ENCODE measurements around the gene LRRC75A. TPM values are rescaled to one million over a fixed set of nuclear protein-coding genes. Genes with fewer than 3 reads are reported as not detected.

LRRC75A gene
- total and polyA plus RNA-seq, 2 of the 8 experiments (the other 6 are each of a cell fraction or from before 2014, with no cell fraction given): 9.7 to 9.9 TPM

DNA sequence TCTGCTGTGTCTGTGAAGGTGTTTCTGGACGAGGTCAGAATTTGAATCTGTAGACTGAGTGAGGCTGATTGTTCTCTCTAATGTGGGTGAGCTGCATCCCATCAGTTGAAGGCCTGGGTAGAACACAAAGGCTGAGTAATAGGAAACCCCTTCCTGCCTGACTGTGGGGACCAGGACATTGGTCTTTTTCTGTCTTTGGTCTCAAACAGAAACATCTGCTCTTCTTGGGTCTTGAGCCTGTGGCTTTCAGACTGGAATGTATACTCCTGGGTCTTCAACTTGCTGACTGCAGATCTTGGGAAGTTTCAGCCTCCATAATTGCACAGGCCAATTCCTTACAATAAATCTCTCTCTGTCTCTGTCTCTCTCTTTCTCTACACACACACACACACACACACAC lies 19.6 kb upstream of the LRRC75A start:
- WGBS, 2 experiments (ENCODE audit: extremely low coverage in 1 of 2, insufficient coverage in 1 of 2, insufficient read length in 1 of 2, insufficient replicate concordance in 2 of 2, low coverage in 1 of 2, low lambda C conversion rate in 2 of 2, missing lambda C conversion rate in 1 of 2): 62% methylated on average over 1 of the region's 1 CpG; no CpG with 5 or more reads in 1 of the 2 experiments
- Histone ChIP-seq H3K56ac (replicated peaks; ENCODE audit: insufficient read length, low read depth, low read length) (no peak overlapping the region), H2BK15ac (ENCODE audit: low read length) (no peak overlapping the region), H2BK20ac (ENCODE audit: low read length) (0 out of 2 replicates have a peak overlapping the region, but pooled peaks have one; percentile 0), H3K23ac (ENCODE audit: insufficient read length) (no peak overlapping the region), H3K4me1 (replicated peaks in 1 of 4; ENCODE audit: control insufficient read depth in 3 of 4, insufficient read depth in 4 of 4, low read length in 3 of 4) (peaks cover 4 to 12% (median 9%) of the 10 kb centered on the region in 4 experiments), H3K27ac (ENCODE audit: low read depth, low read length) (no peak overlapping the region), H3K9me3 (ENCODE audit: insufficient read depth in 2 of 2, low read depth in 1 of 2, low read length in 1 of 2) (no peaks in the 10 kb centered on the region), H2AFZ (ENCODE audit: low read length) (peak overlapping the region; percentile 71; the same call in 1 of the 2 replicates), H2BK12ac (ENCODE audit: low read depth, low read length) (no peak overlapping the region; the same call in 1 of the 2 replicates), H3K4ac (replicated peaks; ENCODE audit: insufficient read length, low read depth, low read length) (no peak overlapping the region), H3K14ac (ENCODE audit: insufficient read length) (no peak overlapping the region), H2AK5ac (ENCODE audit: low read depth, low read length) (no peak overlapping the region), H3K9ac (replicated peaks in 1 of 4; ENCODE audit: extremely low read depth in 1 of 4, low read depth in 3 of 4, low read length in 3 of 4) (no peak overlapping the region), H3K27me3 (replicated peaks in 1 of 4; ENCODE audit: control insufficient read depth in 3 of 4, extremely low read depth in 1 of 4, insufficient read depth in 3 of 4, low read length in 3 of 4) (no peaks in the 10 kb centered on the region; a peak in 2 of 7 replicates), H3K23me2 (ENCODE audit: low read depth, low read length) (no peaks in the 10 kb centered on the region; the same call in 1 of the 2 replicates), H4K20me1 (replicated peaks in 1 of 2; ENCODE audit: control insufficient read depth in 1 of 2, insufficient read depth in 2 of 2, low read length in 2 of 2) (no peaks in the 10 kb centered on the region), H4K91ac (replicated peaks; ENCODE audit: insufficient read length, low read length) (peak overlapping the region; percentile 83), H3K79me2 (ENCODE audit: control insufficient read depth in 1 of 2, insufficient read depth in 2 of 2, low read length in 2 of 2) (no peaks in the 10 kb centered on the region), H2BK5ac (ENCODE audit: low read depth, low read length) (peak overlapping the region; percentile 8; the same call in 1 of the 2 replicates), H3K18ac (ENCODE audit: extremely low read depth, low read length) (no peak overlapping the region), H3K36me3 (ENCODE audit: control insufficient read depth in 2 of 4, insufficient read depth in 4 of 4, low read length in 3 of 4) (no peaks in the 10 kb centered on the region), H4K5ac (ENCODE audit: insufficient read length, low read depth, low read length) (no peak overlapping the region), H3K79me1 (ENCODE audit: low read depth, low read length) (no peaks in the 10 kb centered on the region), H3K4me2 (ENCODE audit: insufficient read depth in 1 of 2, low read depth in 2 of 2, low read length in 2 of 2) (peak overlapping the region in 1 of 2 experiments; percentile 4; a peak in 1 of 4 replicates), H4K8ac (ENCODE audit: extremely low read depth, insufficient read depth, low read length) (no peak overlapping the region), H2BK120ac (replicated peaks; ENCODE audit: low read depth, low read length) (peak overlapping the region; percentile 34), H3K4me3 (ENCODE audit: extremely low read depth in 1 of 4, insufficient read depth in 2 of 4, low read depth in 3 of 4, low read length in 4 of 4) (no peak overlapping the region)
- FAIRE-seq (no peak), DNase-seq (ENCODE audit: low read depth in 1 of 2, low spot score in 2 of 2) (no peak)
- ChIA-PET CTCF (ENCODE audit: partially characterized antibody) (interaction anchor here (1.0 to 34.1 kb wide), 8 partner anchors 9 to 73 kb away, joined by 3 to 941 read pairs (median 5); no protein-coding TSS in a partner anchor), POLR2A (ENCODE audit: partially characterized antibody) (interaction anchor here (0.7 to 2.0 kb wide), 9 partner anchors 30 to 141 kb away, joined by 3 to 8 read pairs (median 3); partner anchors contain the start of gene UBB)
- TF ChIP-seq SIN3A (conservative IDR thresholded peaks at IDR 0.05 in 1 of 2, IDR thresholded peaks at IDR 0.05 in 1 of 2; ENCODE audit: low read depth in 1 of 2, low read length in 2 of 2): no peak
- TF ChIP-seq HDAC6 (IDR thresholded peaks at IDR 0.05; ENCODE audit: low read depth, low read length): no peak
- TF ChIP-seq SP4 (IDR thresholded peaks at IDR 0.05; ENCODE audit: low read length): no peak
- no peak for TF ChIP-seq TAF1 (IDR thresholded peaks at IDR 0.05; ENCODE audit: low read depth, low read length)
- TF ChIP-seq CEBPB (IDR thresholded peaks at IDR 0.05; ENCODE audit: low read depth, low read length): no peak
- TF ChIP-seq, protein P1, sequence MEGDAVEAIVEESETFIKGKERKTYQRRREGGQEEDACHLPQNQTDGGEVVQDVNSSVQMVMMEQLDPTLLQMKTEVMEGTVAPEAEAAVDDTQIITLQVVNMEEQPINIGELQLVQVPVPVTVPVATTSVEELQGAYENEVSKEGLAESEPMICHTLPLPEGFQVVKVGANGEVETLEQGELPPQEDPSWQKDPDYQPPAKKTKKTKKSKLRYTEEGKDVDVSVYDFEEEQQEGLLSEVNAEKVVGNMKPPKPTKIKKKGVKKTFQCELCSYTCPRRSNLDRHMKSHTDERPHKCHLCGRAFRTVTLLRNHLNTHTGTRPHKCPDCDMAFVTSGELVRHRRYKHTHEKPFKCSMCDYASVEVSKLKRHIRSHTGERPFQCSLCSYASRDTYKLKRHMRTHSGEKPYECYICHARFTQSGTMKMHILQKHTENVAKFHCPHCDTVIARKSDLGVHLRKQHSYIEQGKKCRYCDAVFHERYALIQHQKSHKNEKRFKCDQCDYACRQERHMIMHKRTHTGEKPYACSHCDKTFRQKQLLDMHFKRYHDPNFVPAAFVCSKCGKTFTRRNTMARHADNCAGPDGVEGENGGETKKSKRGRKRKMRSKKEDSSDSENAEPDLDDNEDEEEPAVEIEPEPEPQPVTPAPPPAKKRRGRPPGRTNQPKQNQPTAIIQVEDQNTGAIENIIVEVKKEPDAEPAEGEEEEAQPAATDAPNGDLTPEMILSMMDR (IDR thresholded peaks at IDR 0.05; ENCODE audit: control extremely low read depth in 1 of 3, insufficient read depth in 1 of 3, low read depth in 1 of 3, low read length in 3 of 3): no peak

All from H1 (cell line).